ENCODE data around the gene NT5E. TPM values are rescaled to one million over a fixed set of nuclear protein-coding genes. Genes with fewer than 3 reads are reported as not detected.

Gene NT5E
- total and polyA plus RNA-seq, 2 donors (not counting 3 experiments of a cell fraction or from before 2014, with no cell fraction given): 59.3 to 115 TPM

GRCh38 chr6:85443349-85444117 is 6.3 kb upstream of the NT5E start:
- peaks cover 1% of the 10 kb centered on the region for H3K4me1 ChIP-seq (ENCODE audit: control insufficient read depth, extremely low read depth, insufficient read depth, low read length)
- TF ChIP-seq CTCF (IDR thresholded peaks at IDR 0.05; ENCODE audit: extremely low read depth in 1 of 2, insufficient read depth in 1 of 2, low read depth in 1 of 2, low read length in 2 of 2): no peak
- TF ChIP-seq GATA2 (IDR thresholded peaks at IDR 0.05; ENCODE audit: insufficient read depth, insufficient read length, low read depth, low read length): no peak
- no peak for TF ChIP-seq POLR2AphosphoS5 (IDR thresholded peaks at IDR 0.05; ENCODE audit: insufficient read depth, low read depth, low read length)
- TF ChIP-seq FOS (IDR thresholded peaks at IDR 0.05; ENCODE audit: borderline replicate concordance, insufficient read depth, low read length): no peak
- TF ChIP-seq MAX (IDR thresholded peaks at IDR 0.05; ENCODE audit: insufficient read depth, insufficient read length): no peak
- no peak for TF ChIP-seq JUN (IDR thresholded peaks at IDR 0.05; ENCODE audit: borderline replicate concordance, insufficient read depth, insufficient read length, low read depth)
- TF ChIP-seq MYC (IDR thresholded peaks at IDR 0.05; ENCODE audit: low read depth, low read length): no peak
- no peak for TF ChIP-seq POLR2A (IDR thresholded peaks at IDR 0.05; ENCODE audit: low read depth, low read length)
- TF ChIP-seq EZH2 (IDR thresholded peaks at IDR 0.05; ENCODE audit: borderline replicate concordance, low read depth, low read length, severe bottlenecking): no peak
- no peak overlapping the region for H3K9ac ChIP-seq (replicated peaks; ENCODE audit: extremely low read depth, insufficient read depth, low read length)
- peaks cover 2% of the 10 kb centered on the region for H3K9me3 ChIP-seq (replicated peaks; ENCODE audit: control insufficient read depth, insufficient read depth, low read length)
- no peaks in the 10 kb centered on the region for H3K9me1 ChIP-seq (replicated peaks; ENCODE audit: control insufficient read depth, extremely low read depth, insufficient read depth, low read length)
- no peaks in the 10 kb centered on the region for H3K27me3 ChIP-seq (ENCODE audit: control insufficient read depth in 2 of 2, insufficient read depth in 2 of 2, low read length in 2 of 2)
- CTCF ChIA-PET: interaction anchor here (1.0 to 3.7 kb wide), 4 partner anchors 20 to 82 kb away, joined by 3 to 34 read pairs (median 12); no protein-coding TSS in a partner anchor
- intact Hi-C loops (cut with micrococcal nuclease): no loop called here
- H3K4me2 ChIP-seq (ENCODE audit: insufficient read depth, low read length): no peak overlapping the region
- no peak for DNase-seq (ENCODE audit: low read depth, low spot score)
- FAIRE-seq: no peak
- no peak overlapping the region for H2AFZ ChIP-seq (ENCODE audit: low read depth, low read length)
- no peak overlapping the region for H3K27ac ChIP-seq (ENCODE audit: insufficient read depth, low read depth, low read length)
- no peaks in the 10 kb centered on the region for H3K36me3 ChIP-seq (ENCODE audit: control insufficient read depth in 2 of 2, extremely low read depth in 1 of 2, insufficient read depth in 2 of 2, low read length in 2 of 2)
- H3K79me2 ChIP-seq (ENCODE audit: control insufficient read depth, insufficient read depth, low read length): no peaks in the 10 kb centered on the region
- dilution Hi-C loops (cut with MboI; ENCODE audit: extremely low pct_ligation_motif_present, low sequenced_read_pairs): no loop called here
- H4K20me1 ChIP-seq (replicated peaks; ENCODE audit: control insufficient read depth, extremely low read depth, insufficient read depth, low read length): no peaks in the 10 kb centered on the region
- POLR2A ChIA-PET: interaction anchor here (0.6 kb wide), 1 partner anchor 31 kb away, joined by 3 read pairs; no protein-coding TSS in a partner anchor
- BruUV-seq (replicated peaks): no TSS peak
- H3K4me3 ChIP-seq (replicated peaks in 1 of 3; ENCODE audit: insufficient read depth in 1 of 3, low read depth in 1 of 3, low read length in 3 of 3): no peak overlapping the region
